Spleen (tissue), 7 donors: ENCODE measurements around the gene MCF2L.

ENCODE experiments used
- POLR2AphosphoS5 ChIP-seq, 3 donors: sonication (generic); formaldehyde crosslinking; IDR thresholded peaks; one replicate each; pipeline ENCODE4 v1.5.1; 2017; ENCODE audit warnings: antibody characterized with exemption in 3 of 3
- TF ChIP-seq, protein P1 (sequence below), 11 experiments: fragments of 200-600 bp in 7 of 11; fragments of 450-650 bp in 4 of 11; sonication (generic) in 4 of 11; IDR thresholded peaks in 8 of 11; conservative IDR thresholded peaks in 3 of 11; 1 replicate in 7 of 11; 2 replicates in 4 of 11; pipeline versions ENCODE4 v1.4.0 to v1.8.0; 2016 to 2021; ENCODE audit warnings: antibody characterized with exemption in 11 of 11, inconsistent platforms in 4 of 11, mild to moderate bottlenecking in 1 of 11
- donor health status: DM: no; HTN: no; CAD: no; lungs with moderate emphysema.
- donor health status: DM: no; HTN: no; CAD: no.
- donor health status: DM: no; HTN: no; CAD: no.

DNA sequence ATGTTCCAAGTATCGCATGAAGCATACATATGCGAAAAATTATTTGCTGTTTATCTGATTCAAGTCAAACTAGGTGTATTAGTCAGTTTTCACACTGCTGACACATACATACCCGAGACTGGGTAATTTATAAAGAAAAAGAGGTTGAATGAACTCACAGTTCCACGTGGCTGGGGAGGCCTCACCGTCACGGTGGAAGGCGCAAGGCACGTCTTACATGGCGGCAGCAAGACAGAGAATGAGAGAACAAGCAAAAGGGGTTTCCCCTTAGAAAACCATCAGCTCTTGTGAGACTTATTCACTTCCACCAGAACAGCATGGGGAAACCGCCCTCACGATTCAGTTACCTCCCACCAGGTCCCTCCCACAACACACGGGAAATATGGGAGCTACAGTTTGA lies 176.5 kb downstream of the MCF2L start:
- TF ChIP-seq, protein P1, sequence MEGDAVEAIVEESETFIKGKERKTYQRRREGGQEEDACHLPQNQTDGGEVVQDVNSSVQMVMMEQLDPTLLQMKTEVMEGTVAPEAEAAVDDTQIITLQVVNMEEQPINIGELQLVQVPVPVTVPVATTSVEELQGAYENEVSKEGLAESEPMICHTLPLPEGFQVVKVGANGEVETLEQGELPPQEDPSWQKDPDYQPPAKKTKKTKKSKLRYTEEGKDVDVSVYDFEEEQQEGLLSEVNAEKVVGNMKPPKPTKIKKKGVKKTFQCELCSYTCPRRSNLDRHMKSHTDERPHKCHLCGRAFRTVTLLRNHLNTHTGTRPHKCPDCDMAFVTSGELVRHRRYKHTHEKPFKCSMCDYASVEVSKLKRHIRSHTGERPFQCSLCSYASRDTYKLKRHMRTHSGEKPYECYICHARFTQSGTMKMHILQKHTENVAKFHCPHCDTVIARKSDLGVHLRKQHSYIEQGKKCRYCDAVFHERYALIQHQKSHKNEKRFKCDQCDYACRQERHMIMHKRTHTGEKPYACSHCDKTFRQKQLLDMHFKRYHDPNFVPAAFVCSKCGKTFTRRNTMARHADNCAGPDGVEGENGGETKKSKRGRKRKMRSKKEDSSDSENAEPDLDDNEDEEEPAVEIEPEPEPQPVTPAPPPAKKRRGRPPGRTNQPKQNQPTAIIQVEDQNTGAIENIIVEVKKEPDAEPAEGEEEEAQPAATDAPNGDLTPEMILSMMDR (IDR thresholded peaks at IDR 0.05 in 8 of 11, conservative IDR thresholded peaks at IDR 0.05 in 3 of 11), result no peak
- no peak for TF ChIP-seq POLR2AphosphoS5 (IDR thresholded peaks at IDR 0.05)
